Right atrium auricular region (tissue), 2 donors: ENCODE data around the gene B4GALT4. TPM values are rescaled to one million over a fixed set of nuclear protein-coding genes. Genes with fewer than 3 reads are reported as not detected.

Source experiments
- DNase-seq: peaks from one replicate; pipeline ENCODE4 v3.0.0-alpha.2; 2019; ENCODE audit warnings: low spot score
- H3K27ac ChIP-seq, 2 donors: fragments of 200-600 bp; sonication (generic); 1 replicate in 1 of 2; 2 replicates in 1 of 2; pipeline ENCODE4 v1.5.1; 2016 to 2019
- H3K27me3 ChIP-seq, 2 donors: fragments of 200-600 bp; sonication (generic); one replicate each; pipeline versions ENCODE4 v1.5.1 to v1.6.0; 2017 to 2019
- H3K36me3 ChIP-seq: fragments of 200-600 bp; sonication (generic); one replicate; pipeline ENCODE4 v1.5.1; 2016
- H3K4me1 ChIP-seq, 2 donors: fragments of 200-600 bp; sonication (generic); one replicate each; pipeline versions ENCODE4 v1.5.1 to v1.6.0; 2017 to 2019
- H3K4me3 ChIP-seq, 2 donors: fragments of 200-600 bp; sonication (generic); 1 replicate in 1 of 2; 2 replicates in 1 of 2; pipeline ENCODE4 v1.5.1; 2017 to 2019; ENCODE audit warnings: mild to moderate bottlenecking in 1 of 2, moderate library complexity in 1 of 2
- H3K9me3 ChIP-seq, 2 donors: fragments of 200-600 bp; sonication (generic); one replicate each; pipeline ENCODE4 v1.5.1; 2019
- total RNA-seq, 2 donors: library from RNA; depleted of rRNA; stranded (reverse); fragments of >200 nt; gene quantifications; one replicate each; pipeline ENCODE4 v1.1.0, GENCODE V29; 2016
- TF ChIP-seq, protein P1 (sequence below), 2 donors: fragments of 200-600 bp; sonication (generic); IDR thresholded peaks; one replicate each; pipeline ENCODE4 v1.5.1; 2019; ENCODE audit warnings: antibody characterized with exemption in 2 of 2

The B4GALT4 gene, protein sequence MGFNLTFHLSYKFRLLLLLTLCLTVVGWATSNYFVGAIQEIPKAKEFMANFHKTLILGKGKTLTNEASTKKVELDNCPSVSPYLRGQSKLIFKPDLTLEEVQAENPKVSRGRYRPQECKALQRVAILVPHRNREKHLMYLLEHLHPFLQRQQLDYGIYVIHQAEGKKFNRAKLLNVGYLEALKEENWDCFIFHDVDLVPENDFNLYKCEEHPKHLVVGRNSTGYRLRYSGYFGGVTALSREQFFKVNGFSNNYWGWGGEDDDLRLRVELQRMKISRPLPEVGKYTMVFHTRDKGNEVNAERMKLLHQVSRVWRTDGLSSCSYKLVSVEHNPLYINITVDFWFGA
- 10 to 100 TPM; 15.6 to 16.4 TPM for total RNA-seq

DNA sequence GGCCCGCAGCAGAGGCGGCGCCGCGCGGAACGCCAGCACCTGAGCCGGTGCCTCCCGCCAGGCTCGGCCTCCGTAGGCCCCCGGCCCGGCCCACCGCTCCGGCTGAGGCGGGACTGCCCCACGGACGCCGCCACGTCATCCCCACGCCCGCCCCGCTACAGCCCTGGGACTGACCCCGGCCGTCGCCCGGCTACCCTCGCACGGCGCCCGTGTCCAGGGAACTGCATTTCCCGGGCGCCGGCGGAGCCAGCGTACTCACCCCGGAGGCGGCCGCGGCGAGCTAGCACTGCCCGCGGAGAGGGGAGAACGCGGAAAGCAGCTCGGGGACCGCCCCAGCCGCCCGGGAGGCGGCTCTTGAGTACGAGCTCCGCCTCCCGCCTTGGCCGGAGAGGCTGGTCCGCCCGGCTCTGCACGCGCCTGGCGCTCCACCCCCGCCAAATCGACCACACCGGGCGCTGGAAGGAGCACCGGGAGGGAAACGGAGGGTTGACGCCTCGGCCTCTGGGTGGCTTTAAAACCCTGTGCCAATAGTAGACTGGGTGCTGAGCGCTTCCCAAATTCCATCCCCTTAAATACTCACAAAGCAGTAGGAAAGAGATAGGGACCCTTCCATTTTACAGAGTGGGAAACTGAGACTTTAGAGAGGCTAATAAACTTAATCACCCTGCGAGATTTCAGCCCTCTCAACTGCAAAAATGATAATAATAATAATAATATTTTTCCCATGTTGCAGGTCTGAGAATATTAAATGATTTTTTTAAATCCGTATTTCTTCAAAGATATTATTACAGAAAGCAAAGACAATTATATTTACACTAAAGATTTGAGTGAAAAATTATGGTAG is at the start of gene B4GALT4:
Gene B4GALT4 (minus strand): TSS at position 288 of the 844 bp plus-strand sequence. CDS start 10,779 bp downstream, outside the sequence.
- peaks cover 3 to 30% of the 10 kb centered on the region in 2 donors for H3K4me1 ChIP-seq
- peak; percentile 79 for DNase-seq
- TF ChIP-seq, protein P1, sequence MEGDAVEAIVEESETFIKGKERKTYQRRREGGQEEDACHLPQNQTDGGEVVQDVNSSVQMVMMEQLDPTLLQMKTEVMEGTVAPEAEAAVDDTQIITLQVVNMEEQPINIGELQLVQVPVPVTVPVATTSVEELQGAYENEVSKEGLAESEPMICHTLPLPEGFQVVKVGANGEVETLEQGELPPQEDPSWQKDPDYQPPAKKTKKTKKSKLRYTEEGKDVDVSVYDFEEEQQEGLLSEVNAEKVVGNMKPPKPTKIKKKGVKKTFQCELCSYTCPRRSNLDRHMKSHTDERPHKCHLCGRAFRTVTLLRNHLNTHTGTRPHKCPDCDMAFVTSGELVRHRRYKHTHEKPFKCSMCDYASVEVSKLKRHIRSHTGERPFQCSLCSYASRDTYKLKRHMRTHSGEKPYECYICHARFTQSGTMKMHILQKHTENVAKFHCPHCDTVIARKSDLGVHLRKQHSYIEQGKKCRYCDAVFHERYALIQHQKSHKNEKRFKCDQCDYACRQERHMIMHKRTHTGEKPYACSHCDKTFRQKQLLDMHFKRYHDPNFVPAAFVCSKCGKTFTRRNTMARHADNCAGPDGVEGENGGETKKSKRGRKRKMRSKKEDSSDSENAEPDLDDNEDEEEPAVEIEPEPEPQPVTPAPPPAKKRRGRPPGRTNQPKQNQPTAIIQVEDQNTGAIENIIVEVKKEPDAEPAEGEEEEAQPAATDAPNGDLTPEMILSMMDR (IDR thresholded peaks at IDR 0.05), result no peak

DNA sequence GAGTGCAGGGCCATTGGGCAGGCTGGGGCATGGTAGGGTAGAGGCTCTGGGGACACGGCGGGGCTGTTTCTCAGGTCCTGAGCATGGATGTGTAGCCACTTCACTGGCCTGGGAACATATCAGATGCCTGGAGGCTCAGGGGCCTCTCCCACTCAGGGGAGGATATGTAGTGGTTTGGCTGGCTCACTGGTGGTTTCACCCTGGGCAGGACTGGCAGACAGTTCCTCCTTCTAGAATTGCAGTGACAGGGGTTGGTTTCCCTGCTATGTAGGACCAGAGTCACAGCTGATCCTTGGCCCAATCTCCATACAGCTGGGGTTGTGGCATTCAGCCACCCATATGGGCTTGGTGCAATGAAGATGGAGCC is 48.7 kb upstream of the B4GALT4 start:
- H3K27me3 ChIP-seq, result no peaks in the 10 kb centered on the region
- TF ChIP-seq, protein P1 (IDR thresholded peaks at IDR 0.05), result no peak
- no peaks in the 10 kb centered on the region for H3K36me3 ChIP-seq
- H3K4me1 ChIP-seq, result peaks cover 0 to 15% of the 10 kb centered on the region in 2 donors
- no peak overlapping the region for H3K27ac ChIP-seq
- no peak for DNase-seq
- no peak overlapping the region for H3K4me3 ChIP-seq
- peaks cover 0 to 14% of the 10 kb centered on the region in 2 donors for H3K9me3 ChIP-seq

More for the DNA sequence above, at the start of gene B4GALT4:
- H3K27me3 ChIP-seq, result no peaks in the 10 kb centered on the region
- no peaks in the 10 kb centered on the region for H3K36me3 ChIP-seq
- no peaks in the 10 kb centered on the region for H3K9me3 ChIP-seq
- peak within 1 kb of the TSS; percentile 78 to 89 for H3K4me3 ChIP-seq
- H3K27ac ChIP-seq, result peak within 1 kb of the TSS; percentile 95

DNA sequence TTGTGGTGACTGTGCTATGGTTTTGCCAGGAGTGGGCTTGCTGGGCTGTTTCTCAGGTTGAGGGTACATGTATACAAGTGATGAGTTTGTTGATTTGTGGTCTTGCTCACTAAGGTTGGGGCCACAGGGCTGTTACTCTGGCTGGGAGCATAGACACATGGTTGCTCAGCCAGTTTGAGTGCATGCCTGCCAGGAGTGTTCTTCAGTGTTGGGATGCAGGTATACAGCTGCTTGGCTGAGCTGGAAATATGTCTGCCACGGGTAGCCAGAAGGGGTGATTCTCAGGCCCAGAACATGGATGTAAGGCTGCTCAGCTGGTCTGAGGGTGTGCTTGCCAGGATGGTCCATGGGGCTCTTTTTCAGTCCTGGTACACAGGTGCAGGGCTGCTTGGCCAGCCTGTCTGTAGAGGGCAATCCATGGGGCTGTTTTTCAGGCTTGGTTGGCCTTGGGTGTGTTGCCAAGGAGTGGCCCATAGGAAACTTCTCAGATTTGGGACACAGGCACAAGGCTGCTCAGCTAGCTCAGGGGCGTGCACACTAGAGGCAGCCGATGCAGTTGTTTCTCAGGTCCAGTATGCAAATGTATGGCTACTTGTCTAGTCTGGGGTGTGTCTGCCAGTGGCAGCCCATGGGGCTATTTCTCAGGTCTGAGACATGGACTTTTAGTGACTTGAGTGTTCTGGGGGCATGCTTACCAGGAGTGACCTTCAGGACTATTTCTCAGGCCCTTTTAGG is 48.2 kb upstream of the B4GALT4 start:
- Histone ChIP-seq H3K27ac (no peak overlapping the region), H3K27me3 (no peaks in the 10 kb centered on the region), H3K36me3 (no peaks in the 10 kb centered on the region), H3K4me1 (peaks cover 0 to 15% of the 10 kb centered on the region in 2 donors), H3K9me3 (peaks cover 0 to 14% of the 10 kb centered on the region in 2 donors), H3K4me3 (no peak overlapping the region)
- TF ChIP-seq, protein P1 (IDR thresholded peaks at IDR 0.05), result no peak
- DNase-seq, result no peak

DNA sequence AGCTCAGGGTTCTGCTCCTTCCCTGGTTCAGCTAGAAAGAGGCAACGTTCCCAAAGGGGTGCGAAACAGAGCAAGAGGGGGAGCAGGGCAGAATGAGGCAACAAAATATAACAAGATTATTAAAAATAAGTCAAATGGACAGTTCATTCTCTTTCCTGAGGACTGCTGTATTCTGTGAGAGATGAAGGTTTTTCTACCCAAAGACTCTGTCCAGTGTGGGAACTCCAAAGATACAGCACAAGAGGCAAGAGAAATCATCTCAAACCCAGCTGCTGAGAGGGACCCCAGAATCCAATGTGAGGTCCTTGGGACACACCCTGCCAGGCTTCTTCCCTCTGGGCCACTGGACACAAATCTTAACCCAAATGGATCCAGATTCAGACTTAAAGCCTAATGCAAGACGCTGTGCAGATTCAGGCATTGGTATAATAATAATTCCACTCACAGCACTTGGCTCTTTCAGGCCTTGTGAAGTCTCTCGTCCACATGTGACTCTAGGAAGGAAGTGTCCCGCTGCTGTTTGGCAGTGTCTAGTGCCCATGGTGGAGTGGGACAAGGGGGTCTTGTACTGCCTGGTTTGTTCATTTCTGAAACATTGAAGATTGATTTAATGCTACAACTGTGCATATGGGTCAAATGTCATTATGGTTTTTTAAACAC is 39.0 kb upstream of the B4GALT4 start:
- Histone ChIP-seq H3K27ac (peak overlapping the region; percentile 77 to 79), H3K4me3 (no peak overlapping the region), H3K27me3 (no peaks in the 10 kb centered on the region), H3K4me1 (peaks cover 0 to 21% of the 10 kb centered on the region in 2 donors), H3K36me3 (no peaks in the 10 kb centered on the region), H3K9me3 (no peaks in the 10 kb centered on the region)
- TF ChIP-seq, protein P1 (IDR thresholded peaks at IDR 0.05), result no peak
- DNase-seq, result no peak

DNA sequence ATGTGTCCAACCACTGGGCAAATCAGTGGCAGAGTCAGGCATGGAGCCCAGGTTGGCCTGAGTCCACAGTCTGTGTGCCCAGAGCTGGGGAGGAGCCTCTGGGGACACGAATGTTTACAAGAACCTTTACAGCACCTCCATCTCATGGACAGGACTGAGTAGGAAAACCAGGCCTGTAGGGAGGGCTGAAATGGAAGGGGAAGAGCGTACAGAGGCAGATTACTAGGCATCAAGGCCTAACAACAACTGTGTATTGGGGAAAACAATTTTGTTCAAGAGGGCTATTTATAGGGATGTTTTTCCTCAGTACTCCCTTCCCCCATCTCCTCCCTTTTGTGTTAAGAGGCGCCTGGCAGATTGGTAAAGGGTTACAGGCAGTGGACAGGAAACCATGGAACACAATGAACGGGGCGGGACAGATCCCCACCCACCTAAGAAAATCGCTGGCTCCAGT is 38.5 kb upstream of the B4GALT4 start:
- TF ChIP-seq, protein P1 (IDR thresholded peaks at IDR 0.05), result no peak
- H3K4me3 ChIP-seq, result no peak overlapping the region
- no peaks in the 10 kb centered on the region for H3K9me3 ChIP-seq
- H3K27me3 ChIP-seq, result no peaks in the 10 kb centered on the region
- H3K36me3 ChIP-seq, result no peaks in the 10 kb centered on the region
- H3K27ac ChIP-seq, result peak overlapping the region; percentile 77 to 79
- DNase-seq, result no peak
- H3K4me1 ChIP-seq, result peaks cover 0 to 21% of the 10 kb centered on the region in 2 donors
